ENCODE results near the gene LRIG3.

Gene LRIG3

GRCh38 chr12:58934528-58934927 lies 14.2 kb upstream of the LRIG3 start:
- no peak for TF ChIP-seq CTCF (IDR thresholded peaks at IDR 0.05; ENCODE audit: control extremely low read depth, extremely low read depth, low read depth, missing control alignments)
- DNase-seq (ENCODE audit: extremely low spot score): no peak
- ChIA-PET CTCF (no interaction called here), POLR2A (no interaction called here)

GRCh38 chr12:58932806-58933681 lies 12.7 kb upstream of the LRIG3 start:
- TF ChIP-seq CTCF (IDR thresholded peaks at IDR 0.05; ENCODE audit: control extremely low read depth, extremely low read depth, low read depth, missing control alignments): no peak
- POLR2A ChIA-PET: no interaction called here
- CTCF ChIA-PET: interaction anchor here (1.0 to 1.7 kb wide), 7 partner anchors 11 to 392 kb away, joined by 3 to 4 read pairs (median 3); no protein-coding TSS in a partner anchor

GRCh38 chr12:58931518-58931917 lies 11.2 kb upstream of the LRIG3 start:
- TF ChIP-seq CTCF (IDR thresholded peaks at IDR 0.05; ENCODE audit: control extremely low read depth, extremely low read depth, low read depth, missing control alignments): no peak
- CTCF ChIA-PET: no interaction called here
- POLR2A ChIA-PET: no interaction called here
- no peak for DNase-seq (ENCODE audit: extremely low spot score)

More at GRCh38 chr12:58932806-58933681, 12.7 kb upstream of the LRIG3 start:
- DNase-seq (ENCODE audit: extremely low spot score): no peak

- POLR2A ChIA-PET: no interaction called here
- no peak for TF ChIP-seq CTCF (IDR thresholded peaks at IDR 0.05; ENCODE audit: control extremely low read depth, extremely low read depth, low read depth, missing control alignments)
- no peak for DNase-seq (ENCODE audit: extremely low spot score)
- CTCF ChIA-PET: interaction anchor here (1.4 kb wide), 1 partner anchor 54 kb away, joined by 3 read pairs; no protein-coding TSS in a partner anchor
Measured at GRCh38 chr12:58930770-58931324, 10.5 kb upstream of the LRIG3 start.

- DNase-seq (ENCODE audit: extremely low spot score): no peak
- ChIA-PET POLR2A (no interaction called here), CTCF (no interaction called here)
- TF ChIP-seq CTCF (IDR thresholded peaks at IDR 0.05; ENCODE audit: control extremely low read depth, extremely low read depth, low read depth, missing control alignments): no peak
Measured at GRCh38 chr12:58927120-58927519, 6.8 kb upstream of the LRIG3 start.

GRCh38 chr12:58926586-58926985 lies 6.3 kb upstream of the LRIG3 start:
- ChIA-PET POLR2A (no interaction called here), CTCF (no interaction called here)
- no peak for DNase-seq (ENCODE audit: extremely low spot score)
- no peak for TF ChIP-seq CTCF (IDR thresholded peaks at IDR 0.05; ENCODE audit: control extremely low read depth, extremely low read depth, low read depth, missing control alignments)
